Bladder microvascular endothelial cell (primary cell): ENCODE data around the gene CHURC1. TPM values are rescaled to one million over a fixed set of nuclear protein-coding genes. Genes with fewer than 3 reads are reported as not detected.

Source experiments
- total RNA-seq: library from RNA; depleted of rRNA; stranded (reverse); fragments of >200 nt; gene quantifications from 2 replicates; pipeline ENCODE4 v1.2.3, GENCODE V29; 2014

CHURC1 gene
- 27.8 and 34.7 TPM in 2 replicates for total RNA-seq

GRCh38 chr14:64914237-64915028, at the start of gene CHURC1:
Gene CHURC1 (plus strand): TSS chr14:64914455. CDS start chr14:64914496, 41 bp downstream.

GRCh38 chr14:64879635-64880220, 34.5 kb upstream of the CHURC1 start, which contains the start of gene SPTB:
Gene SPTB (minus strand): TSS chr14:64879907. CDS start chr14:64823094, 56,813 bp downstream.

DNA sequence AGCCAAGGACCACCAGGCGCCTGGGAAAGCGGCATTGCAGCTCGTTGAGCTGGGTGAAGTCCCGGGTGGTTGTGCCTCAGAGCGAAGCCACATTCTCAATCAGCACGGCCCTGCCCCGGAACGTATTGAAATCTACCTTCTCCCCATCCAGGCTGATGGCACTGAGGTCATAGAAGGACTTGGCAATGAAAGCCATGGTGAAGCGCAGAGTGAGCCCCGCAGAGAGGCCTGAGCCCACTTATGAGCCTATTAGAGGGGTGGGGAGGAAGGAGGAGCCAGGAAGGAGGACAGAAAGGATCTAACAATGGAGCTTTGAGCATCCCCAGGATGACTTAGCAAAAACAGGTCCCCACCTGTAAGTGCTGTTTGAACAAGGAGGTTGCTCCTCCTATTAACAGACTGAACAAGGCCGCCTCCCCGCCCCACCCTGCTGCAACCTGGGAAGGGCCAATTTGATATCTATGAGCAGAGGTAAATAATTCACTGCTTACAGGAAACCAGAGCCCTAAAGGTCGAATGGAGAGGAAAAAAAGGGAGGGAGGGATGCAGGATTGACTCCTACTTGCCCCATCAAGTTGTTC, 28.4 kb downstream of the CHURC1 start, which contains the start of gene GPX2:
GPX2 (minus strand) TSS at position 215 of the 581 bp plus-strand sequence; CDS start at position 196, 19 bp downstream.

GRCh38 chr14:64971943-64972791, 57.9 kb downstream of the CHURC1 start, which contains the start of gene RAB15:
Gene RAB15 (minus strand): TSS chr14:64972336. CDS start chr14:64972076, 260 bp downstream.

Other genes starting within 250 kb of the CHURC1 start
- gene PLEKHG3, start 210.0 kb upstream of the CHURC1 start, total RNA-seq = 0.16 and 5.0 TPM in 2 replicates
- gene SPTB, start 34.5 kb upstream of the CHURC1 start, total RNA-seq = under 0.01 and 0.06 TPM in 2 replicates
- gene GPX2, start 28.3 kb downstream of the CHURC1 start, total RNA-seq = not detected in 2 replicates
- 4.0 and 11.5 TPM in 2 replicates for gene RAB15, start 57.9 kb downstream of the CHURC1 start, total RNA-seq
- 5.0 and 10.5 TPM in 2 replicates for gene FNTB, start 72.4 kb downstream of the CHURC1 start, total RNA-seq
- 32.9 and 48.2 TPM in 2 replicates for gene MAX, start 188.1 kb downstream of the CHURC1 start, total RNA-seq